Measurements from ENCODE around the gene CD72.
"Not testable (repeated sequence)": the region's sequence is repeated elsewhere in the genome, so short reads cannot be mapped to it uniquely, and the experiment has no call there.

Gene CD72

DNA sequence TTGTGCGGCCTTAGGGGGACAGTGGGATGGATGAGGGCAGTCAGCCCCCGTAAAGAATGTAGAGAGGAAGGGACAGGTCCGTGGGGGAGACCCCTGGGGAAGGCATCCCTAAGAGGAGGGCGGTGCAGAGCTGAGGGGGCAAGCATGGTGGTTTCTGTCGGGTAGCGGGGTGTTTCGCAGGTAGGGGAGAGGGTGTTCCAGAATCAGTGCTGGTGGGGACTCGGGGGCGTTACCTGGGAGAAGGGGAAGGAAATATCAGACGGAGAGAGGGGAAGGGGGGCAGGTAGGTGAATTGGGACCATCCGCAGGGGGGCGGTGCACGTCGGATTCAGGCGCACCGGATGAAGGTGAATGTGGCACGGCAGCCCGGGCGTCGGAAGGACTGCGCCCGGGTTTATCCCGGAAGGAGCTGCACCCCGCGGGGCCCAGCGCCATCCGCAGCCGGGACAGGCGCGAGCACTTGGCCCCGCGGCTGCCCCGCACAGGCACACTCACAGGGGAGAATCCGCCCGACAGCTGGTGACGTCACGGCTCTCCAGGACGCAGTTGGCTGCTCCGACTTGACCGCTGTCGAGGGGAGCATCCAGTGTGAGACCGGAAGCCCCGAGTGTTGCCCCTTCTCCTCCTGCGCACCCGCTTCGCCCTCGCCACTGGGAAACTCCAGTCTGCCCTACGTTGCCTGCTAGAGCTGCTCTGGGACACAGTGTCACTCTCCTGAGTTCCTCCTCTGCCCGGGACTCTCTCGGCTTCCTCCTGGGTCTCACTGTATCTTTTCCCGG, 1.3 kb downstream of the CD72 start:
- no peak for DNase-seq (ENCODE audit: low spot score)

DNA sequence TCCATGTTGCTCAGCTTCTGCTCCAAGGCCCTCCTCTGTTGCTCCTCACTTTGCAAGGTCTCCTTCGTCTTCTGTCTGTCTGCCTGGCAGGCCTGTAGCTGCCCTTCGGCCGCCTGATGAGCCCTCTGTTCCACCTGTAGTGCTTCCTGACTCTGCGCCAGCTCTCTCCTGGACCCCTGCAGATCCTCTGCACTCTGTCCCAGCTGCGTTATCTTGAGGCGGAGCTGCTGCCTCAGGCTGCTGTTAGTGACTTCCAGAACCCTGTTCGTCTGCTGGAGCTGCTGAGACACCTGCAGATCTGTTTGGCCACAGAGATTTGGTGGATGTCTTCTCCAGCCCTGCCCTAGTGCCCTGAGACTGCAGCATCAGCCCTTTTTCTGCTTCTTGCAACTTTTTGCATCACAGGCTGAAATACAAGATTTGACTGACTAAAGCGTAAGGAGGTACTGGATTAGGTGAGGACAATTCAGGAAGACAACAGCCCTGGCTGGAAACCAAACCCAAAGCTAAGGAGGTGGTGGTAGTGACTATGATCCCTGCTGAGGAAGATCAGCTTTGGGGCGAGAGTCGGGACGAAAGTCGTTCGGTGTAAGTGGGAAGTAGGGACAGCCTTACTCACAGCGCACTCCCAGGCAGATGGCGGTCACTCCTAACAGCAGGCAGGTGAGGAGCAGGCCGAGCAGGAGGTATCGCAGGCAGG, 2.1 kb downstream of the CD72 start:
- DNase-seq (ENCODE audit: low spot score), result no peak

DNA sequence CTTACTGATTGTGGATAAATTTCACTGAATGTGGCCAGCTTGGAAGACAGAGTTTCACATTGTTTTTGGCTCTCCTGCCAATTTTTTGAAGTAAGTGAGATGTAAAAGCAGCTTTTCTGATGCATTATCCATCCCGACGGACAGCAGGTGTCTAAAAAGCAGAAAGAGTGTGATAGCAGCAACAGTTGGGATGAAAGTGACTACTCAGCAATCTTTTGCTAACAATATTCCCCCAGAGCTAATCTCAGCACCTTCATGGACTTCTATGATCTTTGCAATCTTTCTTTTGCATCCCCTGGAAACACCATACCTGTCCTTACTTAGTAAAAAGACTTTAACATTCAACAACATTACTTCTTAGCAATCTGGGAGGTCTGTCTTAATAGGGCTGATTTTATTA, 5.4 kb downstream of the CD72 start:
- no peak for DNase-seq (ENCODE audit: low spot score)

DNA sequence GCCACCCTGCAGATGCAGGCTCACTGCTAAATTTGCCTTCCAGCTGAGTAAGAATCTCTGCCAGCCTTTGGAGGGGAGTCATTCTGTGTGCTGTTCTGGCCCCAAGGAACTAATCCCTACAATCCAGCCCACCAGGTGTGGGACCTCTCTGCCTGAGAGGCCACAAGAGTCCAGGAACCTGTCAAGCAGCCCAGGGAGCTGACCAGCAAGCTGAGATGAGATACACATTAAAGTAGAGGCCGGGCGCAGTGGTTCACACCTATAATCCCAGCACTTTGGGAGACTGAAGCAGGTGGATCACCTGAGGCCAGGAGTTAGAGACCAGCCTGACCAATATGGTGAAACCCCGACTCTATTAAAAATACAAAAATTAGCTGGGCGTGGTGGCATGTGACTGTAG, 6.1 kb downstream of the CD72 start:
- not testable (repeated sequence) for DNase-seq (ENCODE audit: low spot score)

DNA sequence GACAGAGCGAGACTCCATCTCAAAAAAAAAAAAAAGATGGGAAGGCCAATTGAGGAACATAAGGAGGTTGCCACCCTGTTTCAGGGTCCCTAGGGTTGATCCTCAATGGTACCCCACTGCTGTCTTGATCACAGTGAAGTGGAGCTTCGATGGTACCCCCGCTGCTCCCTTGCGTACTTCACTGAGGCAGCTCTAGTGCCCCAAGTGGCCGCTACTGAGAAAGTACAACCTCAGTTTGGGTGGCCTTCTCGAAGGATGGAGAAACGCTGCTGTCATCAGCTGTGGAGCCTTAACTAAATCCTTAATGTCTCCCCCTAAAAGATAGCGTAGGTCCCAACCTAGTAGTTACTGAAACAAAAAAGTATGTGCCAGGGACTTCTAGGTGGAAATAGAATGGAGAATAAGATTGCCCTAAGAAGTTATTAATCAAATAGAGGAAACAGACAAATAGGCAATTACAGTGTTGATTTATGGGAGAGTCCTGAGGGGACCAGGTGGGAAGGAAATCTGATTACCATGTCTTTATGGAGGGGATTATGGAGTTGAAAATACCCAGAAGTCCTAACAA, 6.9 kb downstream of the CD72 start:
- peak; percentile 81 for DNase-seq (ENCODE audit: low spot score)

DNA sequence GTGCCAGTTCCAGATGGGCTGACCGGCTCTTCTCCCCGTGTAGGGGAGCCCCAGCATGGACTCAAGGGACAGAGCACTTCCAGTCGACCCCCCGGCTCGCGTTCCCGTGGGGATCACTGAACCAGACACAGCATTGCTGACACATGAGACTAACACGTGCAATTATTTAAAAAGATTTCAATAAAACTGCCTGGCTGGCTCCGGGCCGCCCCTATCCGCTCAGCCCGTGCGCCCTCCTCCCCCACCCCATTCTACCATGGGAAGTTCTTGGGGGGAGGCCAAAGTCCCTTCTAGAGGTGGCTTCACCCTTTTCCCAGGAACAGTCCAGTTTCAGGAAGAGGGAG, 8.4 kb downstream of the CD72 start:
- DNase-seq (ENCODE audit: low spot score), result no peak

DNA sequence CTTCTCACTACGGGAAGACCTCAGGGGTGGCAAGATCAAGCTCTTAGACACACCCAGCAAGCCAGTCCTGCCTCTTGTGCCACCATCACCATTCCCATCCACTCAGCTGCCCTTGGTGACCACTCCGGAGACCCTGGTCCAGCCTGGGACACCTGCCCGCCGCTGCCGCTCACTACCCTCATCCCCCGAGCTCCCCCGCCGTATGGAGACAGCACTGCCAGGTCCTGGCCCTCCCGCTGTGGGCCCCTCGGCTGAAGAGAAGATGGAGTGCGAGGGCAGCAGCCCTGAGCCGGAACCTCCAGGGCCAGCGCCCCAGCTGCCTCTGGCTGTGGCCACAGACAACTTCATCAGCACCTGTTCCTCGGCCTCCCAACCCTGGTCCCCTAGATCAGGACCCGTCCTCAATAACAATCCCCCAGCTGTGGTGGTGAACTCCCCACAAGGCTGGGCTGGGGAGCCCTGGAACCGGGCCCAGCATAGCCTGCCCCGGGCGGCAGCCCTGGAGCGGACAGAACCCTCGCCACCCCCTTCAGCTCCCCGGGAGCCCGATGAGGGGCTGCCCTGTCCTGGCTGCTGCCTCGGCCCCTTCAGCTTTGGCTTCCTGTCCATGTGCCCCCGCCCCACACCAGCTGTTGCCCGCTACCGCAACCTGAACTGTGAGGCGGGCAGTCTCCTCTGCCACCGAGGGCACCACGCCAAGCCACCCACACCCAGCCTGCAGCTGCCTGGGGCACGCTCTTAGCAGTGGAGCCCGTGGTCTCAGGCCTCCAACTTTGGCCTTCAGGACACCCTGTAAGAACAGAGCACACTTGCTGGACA, 9.0 kb downstream of the CD72 start:
- DNase-seq (ENCODE audit: low spot score), result no peak

DNA sequence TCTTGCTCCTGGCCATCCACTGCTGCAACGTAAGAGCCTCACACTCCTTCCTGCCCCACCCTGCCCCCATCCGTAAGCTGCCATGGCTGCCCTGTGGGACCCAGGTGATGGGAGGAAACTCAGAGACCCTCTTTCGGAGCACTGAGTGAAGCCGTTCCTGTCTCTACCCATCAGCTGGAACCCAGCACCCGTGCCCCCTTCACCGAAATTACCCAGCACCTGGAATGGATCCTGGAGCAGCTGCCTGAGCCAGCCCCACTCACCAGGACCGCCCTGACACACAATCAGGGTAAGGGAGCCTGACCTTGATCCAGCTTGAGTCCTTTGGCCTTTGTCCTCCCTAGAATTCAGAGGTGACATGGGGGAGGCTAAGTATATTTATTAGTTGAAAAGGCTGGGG, 10.0 kb downstream of the CD72 start:
- no peak for DNase-seq (ENCODE audit: low spot score)

DNA sequence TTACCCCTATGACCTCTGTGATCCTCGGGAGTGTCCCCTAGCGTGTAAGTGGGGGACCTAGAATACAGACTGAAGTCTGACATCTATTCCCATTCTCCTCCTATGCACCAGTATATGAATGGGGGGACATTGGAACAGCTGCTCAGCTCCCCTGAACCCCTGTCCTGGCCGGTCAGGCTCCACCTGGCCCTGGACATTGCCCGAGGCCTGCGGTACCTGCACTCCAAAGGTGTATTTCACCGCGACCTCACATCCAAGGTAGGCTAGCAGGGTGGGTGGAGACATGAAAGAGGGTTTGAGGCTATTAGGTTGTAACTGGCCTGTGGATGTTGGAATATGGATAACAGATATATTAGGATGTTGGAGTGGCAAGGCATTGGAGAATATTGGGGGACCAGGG, 11.5 kb downstream of the CD72 start:
- no peak for DNase-seq (ENCODE audit: low spot score)

DNA sequence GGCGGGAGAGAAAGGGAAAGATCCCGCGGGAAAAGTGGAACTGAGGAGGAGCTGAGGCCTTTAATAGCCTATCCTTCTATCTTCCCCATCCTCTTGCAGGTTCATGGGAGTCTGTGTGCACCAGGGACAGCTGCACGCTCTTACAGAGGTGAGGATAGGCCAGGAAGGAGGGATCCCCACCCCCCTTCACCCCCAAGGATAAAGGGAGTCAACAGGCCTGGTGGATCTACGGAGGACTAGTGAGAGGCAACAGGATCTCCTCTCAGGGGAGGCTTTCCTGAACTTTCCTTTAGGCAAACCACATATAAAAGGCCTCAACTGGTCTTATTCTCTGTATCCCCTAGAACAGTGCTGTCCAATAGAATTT, 12.1 kb downstream of the CD72 start:
- peak; percentile 45 for DNase-seq (ENCODE audit: low spot score)

DNA sequence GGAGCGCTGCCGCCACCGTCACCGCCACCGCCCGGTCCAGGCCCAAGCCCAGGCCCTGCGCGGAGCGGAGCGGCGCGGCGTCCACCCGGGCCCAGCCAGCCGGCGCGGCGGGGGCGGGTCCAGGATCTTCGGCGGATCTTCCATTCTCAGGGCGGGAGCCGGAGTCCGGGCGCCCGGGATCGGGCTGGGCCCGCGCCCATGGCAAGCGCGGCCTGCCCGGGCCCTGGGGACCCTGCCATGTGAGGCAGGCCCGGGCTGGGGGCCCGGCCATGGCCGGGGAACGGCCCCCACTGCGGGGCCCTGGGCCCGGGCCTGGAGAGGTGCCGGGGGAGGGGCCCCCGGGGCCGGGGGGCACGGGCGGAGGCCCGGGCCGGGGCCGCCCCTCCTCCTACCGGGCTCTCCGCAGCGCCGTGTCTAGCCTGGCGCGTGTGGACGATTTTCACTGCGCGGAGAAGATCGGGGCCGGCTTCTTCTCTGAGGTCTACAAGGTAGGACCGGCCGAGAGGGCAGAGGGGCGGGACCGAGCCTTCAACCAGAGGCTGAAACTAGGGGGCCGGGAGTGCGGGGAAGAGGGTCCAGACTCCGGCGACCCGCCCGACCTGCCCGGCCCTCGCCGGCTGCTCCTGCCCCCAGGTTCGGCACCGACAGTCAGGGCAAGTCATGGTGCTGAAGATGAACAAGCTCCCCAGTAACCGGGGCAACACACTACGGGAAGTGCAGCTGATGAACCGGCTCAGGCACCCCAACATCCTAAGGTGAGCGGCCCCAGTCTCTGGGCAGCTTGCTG, 12.7 kb downstream of the CD72 start:
- peak; percentile 66 for DNase-seq (ENCODE audit: low spot score)

DNA sequence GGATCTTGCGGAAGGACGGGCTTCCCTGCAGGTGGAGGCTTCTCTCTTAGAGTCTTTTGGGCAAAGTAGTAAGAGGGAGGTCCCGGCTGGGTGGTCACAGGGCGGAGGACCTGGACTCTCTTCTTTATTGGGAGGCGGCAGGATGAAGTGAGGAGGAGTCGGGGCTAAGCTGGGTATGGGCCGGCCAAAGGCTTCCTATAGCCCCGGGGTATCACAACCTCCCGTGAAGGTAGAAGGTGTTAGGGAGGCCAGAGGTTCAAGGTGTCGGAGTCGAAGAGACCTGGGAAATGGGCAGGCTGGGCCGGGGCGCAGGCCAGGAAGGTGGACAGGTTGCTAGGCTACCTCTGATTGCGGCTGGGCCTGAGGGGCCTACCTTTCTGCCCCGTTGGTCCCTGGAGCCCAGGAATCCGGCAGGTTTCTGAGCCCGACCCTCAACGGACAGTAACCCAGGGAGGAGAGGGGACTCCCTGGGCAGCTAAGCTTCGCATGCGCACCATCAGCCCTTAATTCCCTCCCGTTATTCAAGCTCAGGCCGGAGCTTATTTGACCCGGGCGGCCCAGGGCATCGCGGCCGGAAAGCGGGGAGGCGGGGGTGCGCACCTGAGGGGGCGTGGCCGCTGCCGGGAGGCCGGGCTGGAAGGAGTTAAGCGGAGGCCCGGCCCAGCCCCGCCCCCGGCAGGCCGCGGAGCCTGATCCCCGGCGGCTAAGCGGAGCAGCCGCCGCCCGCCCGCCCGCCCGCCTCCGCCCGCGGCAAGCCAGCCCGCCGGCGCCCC, 13.4 kb downstream of the CD72 start, which contains the start of gene TESK1:
Gene TESK1, plus strand, starts transcription at position 685 of the 773 bp plus-strand sequence. CDS start 358 bp downstream, outside the sequence.
- peak; percentile 90 for DNase-seq (ENCODE audit: low spot score)

DNA sequence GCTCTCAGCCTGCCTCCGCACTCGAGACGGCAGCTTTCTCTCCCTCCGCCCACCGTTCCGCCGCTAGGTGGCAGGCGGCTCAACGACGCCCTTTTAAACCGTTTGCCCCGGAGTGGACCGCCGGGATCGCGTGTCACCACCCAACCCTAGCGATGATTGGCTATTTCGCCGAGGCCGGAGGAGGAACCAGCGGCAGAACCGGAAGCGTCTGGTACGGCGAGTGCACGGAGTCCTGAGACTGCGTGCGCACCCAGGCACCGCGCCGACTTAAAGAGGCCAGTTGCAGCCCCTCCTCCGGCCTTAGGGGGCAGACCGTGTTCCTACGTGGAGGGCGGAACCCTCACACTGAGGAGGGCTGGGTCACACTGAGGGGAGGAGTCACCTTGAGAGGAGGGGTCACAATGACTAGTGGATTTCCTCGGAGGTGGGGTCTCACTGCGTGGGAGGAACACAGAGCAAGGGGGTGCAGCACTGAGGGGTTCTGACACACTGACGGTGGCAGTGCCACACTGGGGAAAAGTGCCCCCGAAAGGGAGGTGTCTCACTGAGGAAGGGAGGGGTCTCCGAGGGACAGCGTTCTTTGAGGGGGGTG, 14.1 kb downstream of the CD72 start:
- peak; percentile 98 for DNase-seq (ENCODE audit: low spot score)

DNA sequence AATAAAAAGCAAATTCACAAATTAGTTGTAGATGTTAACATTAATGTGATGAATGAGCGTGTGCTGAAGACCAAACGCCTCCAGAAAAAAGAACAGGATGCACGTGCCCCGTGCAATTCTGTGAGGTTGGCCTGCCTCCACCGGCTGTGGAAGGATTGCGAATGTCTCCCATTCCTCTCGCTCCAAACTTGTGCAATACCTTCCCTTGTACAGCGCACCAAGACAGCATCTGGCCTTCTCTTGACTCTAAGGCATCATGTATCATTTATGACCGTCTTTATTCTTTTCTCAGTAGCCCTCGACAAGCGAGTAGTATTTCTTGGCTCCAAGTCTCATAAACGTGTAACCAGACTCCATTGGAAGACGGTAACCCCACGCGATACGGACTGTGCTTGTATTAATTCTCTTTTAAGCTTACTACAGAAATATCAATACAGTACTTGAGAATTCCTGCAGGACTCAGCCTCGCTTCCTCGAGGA, 14.7 kb downstream of the CD72 start:
- DNase-seq (ENCODE audit: low spot score), result no peak

DNA sequence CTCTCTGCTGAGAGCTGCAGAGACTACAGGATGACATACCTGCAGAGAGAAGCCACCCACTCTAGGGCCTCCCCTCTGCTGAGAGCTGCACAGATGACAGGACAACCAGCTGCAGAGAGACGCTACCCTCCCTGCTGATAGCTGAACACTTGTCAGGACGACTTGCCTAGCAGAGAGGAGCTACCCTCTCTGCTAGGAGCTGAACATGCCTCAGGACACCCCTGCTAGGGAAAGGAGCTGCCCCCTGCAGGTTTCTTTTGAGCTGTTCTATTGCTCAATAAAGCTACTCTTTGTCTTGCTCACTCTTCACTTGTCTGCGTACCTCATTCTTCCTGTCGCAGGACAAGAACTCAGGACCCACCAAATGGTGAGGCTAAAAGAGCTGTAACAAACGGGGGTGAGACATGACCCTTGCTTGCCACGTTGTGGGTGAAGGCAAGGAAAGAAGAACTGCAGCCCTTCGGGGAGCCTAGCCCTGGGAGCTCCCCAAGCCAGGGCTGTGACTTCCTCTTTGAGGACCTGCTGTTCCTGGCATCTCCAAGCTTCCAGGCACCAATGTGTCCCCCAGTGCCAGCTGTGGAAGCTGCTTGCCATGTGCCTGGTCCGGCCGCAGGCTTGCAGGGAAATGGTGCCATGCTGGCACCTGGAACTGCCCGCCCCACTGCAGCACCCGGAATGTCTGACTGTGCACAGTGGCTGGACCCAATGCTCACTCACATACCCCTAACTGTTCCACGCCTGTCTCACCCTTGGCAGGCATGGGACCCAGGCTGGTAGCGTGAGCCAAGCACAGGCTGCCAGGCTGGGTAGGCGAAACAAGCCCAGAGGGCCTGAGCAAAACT, 18.2 kb downstream of the CD72 start:
- DNase-seq (ENCODE audit: low spot score), result no peak

DNA sequence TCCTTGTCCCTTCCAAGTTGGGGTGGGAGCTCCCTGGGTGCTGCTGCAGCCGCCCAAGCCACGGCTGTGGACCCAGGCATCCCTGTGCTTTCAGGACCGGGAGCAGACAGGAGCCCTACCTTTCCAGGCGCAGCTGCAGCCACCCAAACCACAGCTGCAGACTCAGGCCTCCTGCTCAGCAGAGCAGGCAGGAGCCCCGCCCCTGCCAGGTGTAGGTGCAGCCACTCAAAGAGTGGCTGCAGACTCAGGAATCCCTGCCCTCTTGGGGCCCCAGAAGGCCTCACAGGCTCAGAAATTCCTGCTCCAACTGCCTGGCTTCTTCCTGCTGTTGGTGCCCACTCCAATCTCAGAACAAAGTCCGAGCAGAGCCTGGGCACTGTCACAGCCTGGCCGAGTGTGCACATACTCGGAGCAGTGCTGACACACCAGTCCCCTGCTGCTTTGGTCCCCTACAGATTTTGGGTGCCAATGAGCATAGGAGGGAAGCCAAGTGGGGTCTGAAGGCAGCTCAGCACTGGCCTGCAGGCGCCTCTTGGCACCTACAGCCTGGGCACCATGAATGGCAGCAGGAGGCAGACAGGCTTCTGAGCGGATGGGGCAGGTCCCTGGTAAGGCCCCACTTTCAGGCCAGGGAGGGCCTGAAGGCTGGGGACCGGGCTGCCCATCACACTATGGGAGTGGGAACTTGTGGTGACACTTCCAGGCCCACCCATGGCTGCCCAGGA, 19.2 kb downstream of the CD72 start:
- DNase-seq (ENCODE audit: low spot score), result no peak

DNA sequence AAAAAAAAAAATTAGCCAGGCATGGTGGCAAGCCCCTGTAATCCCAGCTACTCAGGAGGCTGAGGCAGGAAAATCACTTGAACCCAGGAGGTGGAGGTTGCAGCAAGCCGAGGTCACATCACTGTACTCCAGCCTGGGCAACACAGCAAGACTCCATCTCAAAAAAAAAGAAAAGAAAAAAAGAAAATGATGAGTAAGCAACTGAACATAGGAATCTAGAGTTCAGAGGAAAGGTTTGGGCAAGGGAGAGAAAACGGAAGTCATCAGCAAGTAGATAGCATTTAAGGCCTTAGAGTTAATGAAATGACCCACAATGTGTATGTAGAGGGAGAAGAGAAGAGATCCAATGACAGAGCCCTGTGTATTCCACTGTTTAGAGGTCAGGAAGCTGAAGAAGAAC, 21.3 kb downstream of the CD72 start:
- not testable (repeated sequence) for DNase-seq (ENCODE audit: low spot score)

DNA sequence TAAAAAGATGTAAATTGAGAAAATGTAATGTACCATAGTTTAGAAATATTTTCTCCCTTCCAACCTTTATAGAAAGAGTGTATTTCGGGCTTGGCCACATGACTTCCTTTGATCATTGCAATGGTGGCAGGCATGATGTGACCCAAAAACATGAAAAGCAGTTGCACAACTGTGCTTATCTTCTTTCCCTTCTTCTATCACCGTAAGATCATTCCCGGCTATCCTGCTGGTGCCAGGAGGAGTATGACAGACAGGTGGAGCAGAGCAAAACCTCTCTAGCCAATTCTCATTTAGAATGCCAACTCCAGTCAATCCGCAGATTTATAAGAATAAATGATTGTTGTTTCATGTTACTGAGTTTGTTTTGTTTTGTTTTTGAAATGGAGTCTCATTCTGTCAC, 23.7 kb downstream of the CD72 start:
- DNase-seq (ENCODE audit: low spot score), result no peak

DNA sequence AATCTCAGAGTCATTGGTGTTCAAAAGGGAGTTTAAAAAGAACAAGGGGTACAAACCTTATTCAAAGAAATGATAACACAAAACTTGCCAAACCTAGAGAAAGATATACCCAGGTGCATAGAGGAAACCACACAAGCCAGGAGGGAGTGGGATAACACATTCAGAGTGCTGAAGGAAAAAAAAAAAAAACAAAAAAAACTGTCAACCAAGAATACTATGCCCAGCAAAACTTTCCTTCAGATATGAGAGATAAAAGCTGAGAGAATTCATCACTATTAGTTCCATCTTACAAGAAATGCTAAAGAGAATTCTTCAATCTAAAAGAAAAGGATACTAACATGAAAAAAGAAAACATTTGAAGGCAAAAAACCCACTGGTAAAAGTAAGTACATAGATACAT, 24.6 kb downstream of the CD72 start:
- DNase-seq (ENCODE audit: low spot score), result no peak
